DND-41 (cell line): ENCODE results near the gene ELF4.

Experiments
- ATAC-seq: fragments of 200-7000 bp; cut with Tn5 transposase; 3 replicates; pipeline ENCODE4 v1.9.1; 2021; ENCODE audit warnings: low read depth; ENCODE audit not compliant: insufficient read depth
- DNase-seq: peaks from one replicate; pipeline ENCODE4 v3.0.0-alpha.2; 2020
- H2AFZ ChIP-seq: 2 replicates; pipeline ENCODE4 v1.6.0; 2012; ENCODE audit warnings: low read depth, low read length
- H3K27ac ChIP-seq: 2 replicates; pipeline ENCODE4 v1.5.1; 2012; ENCODE audit warnings: low read length, inconsistent platforms
- H3K27me3 ChIP-seq: fragments of 200-600 bp; sonication (generic); 2 replicates; pipeline ENCODE4 v1.6.0; 2012; ENCODE audit warnings: low read length, mild to moderate bottlenecking, inconsistent platforms; ENCODE audit not compliant: insufficient read depth, poor library complexity
- H3K36me3 ChIP-seq: 2 replicates; pipeline ENCODE4 v1.5.1; 2012; ENCODE audit warnings: low read length, inconsistent platforms; ENCODE audit not compliant: insufficient read depth
- H3K4me1 ChIP-seq: 2 replicates; pipeline ENCODE4 v1.5.1; 2012; ENCODE audit warnings: mild to moderate bottlenecking, low read length; ENCODE audit not compliant: insufficient read depth
- H3K4me2 ChIP-seq: 2 replicates; pipeline ENCODE4 v1.6.0; 2012; ENCODE audit warnings: mild to moderate bottlenecking, moderate library complexity, low read length, inconsistent platforms; ENCODE audit not compliant: insufficient read depth
- H3K4me3 ChIP-seq, 2 experiments: fragments of 200-600 bp in 1 of 2; shearing (Covaris generic) in 1 of 2; 2 replicates each; pipeline ENCODE4 v1.5.1; 2012 to 2016; ENCODE audit warnings: inconsistent platforms in 2 of 2, low read length in 2 of 2, mild to moderate bottlenecking in 2 of 2, low read depth in 1 of 2, moderate library complexity in 1 of 2
- H3K79me2 ChIP-seq: 2 replicates; pipeline ENCODE4 v1.6.0; 2012; ENCODE audit warnings: low read length, inconsistent platforms; ENCODE audit not compliant: insufficient read depth
- H3K9ac ChIP-seq: 2 replicates; pipeline ENCODE4 v1.6.0; 2012; ENCODE audit warnings: low read depth, mild to moderate bottlenecking, inconsistent platforms, low read length, moderate library complexity
- H3K9me3 ChIP-seq: 2 replicates; pipeline ENCODE4 v1.5.1; 2012; ENCODE audit warnings: low read length, moderate library complexity, mild to moderate bottlenecking, inconsistent platforms; ENCODE audit not compliant: insufficient read depth, severe bottlenecking
- H4K20me1 ChIP-seq: 2 replicates; pipeline ENCODE4 v1.6.0; 2012; ENCODE audit warnings: low read length; ENCODE audit not compliant: insufficient read depth
- EZH2 ChIP-seq: IDR thresholded peaks from 3 replicates; pipeline ENCODE4 v1.6.1; 2012; ENCODE audit warnings: borderline replicate concordance, low read depth, mild to moderate bottlenecking, moderate library complexity, low read length, inconsistent platforms; ENCODE audit not compliant: severe bottlenecking
- TF ChIP-seq, protein P1 (sequence below): IDR thresholded peaks from 2 replicates; pipeline ENCODE4 v1.5.1; 2012; ENCODE audit warnings: borderline replicate concordance, low read length, moderate library complexity, mild to moderate bottlenecking; ENCODE audit not compliant: poor library complexity, severe bottlenecking; ENCODE audit errors: extremely low read depth

ELF4 gene

DNA sequence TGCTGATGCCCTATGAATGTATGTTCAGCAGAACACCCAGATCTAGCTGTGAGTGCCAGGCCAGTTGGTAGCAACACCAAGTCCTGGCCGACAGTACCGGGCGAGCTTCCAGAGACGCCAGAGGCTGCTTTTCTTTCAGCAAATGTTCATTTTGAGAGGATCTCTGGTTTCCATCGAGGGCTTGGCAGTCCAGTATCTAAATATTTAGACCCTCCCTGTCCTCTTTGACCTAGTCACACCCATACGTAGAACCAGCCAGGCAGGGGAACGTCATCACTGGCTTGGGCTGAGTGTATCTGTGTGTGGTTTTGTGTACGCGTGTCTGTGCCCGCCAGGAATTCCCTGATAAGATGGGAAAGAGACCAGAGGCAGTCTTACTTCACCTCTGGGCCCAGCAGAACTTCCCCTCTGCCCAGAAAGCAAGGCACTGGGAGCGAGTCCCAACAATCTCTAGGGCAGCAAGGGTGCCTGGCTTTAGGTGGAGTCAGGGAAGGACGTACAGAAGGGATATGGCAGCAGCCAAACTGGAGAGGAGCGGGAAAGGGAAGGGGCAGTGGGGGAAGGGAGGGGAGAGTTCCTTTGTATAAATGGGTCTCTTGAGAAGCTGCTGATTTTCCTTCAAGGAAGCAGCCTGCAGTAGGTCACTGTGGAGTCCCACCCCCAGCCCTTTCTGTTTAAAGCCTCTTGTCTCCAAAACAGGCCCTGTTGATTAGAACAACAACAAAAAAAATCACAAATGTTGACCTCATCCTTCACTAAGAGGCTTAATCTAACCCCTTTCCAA lies 15.0 kb upstream of the ELF4 start:
- H3K27ac ChIP-seq, result no peak overlapping the region
- no peak for DNase-seq
- H3K27me3 ChIP-seq, result no peaks in the 10 kb centered on the region
- peaks cover 12% of the 10 kb centered on the region for H3K4me1 ChIP-seq
- no peak overlapping the region for H2AFZ ChIP-seq
- H3K9me3 ChIP-seq, result no peaks in the 10 kb centered on the region
- no peaks in the 10 kb centered on the region for H3K79me2 ChIP-seq
- no peak overlapping the region for H3K9ac ChIP-seq
- H3K4me2 ChIP-seq, result no peak overlapping the region
- H4K20me1 ChIP-seq, result no peaks in the 10 kb centered on the region
- peaks cover 36% of the 10 kb centered on the region for H3K36me3 ChIP-seq
- TF ChIP-seq EZH2, result no peak
- TF ChIP-seq, protein P1, sequence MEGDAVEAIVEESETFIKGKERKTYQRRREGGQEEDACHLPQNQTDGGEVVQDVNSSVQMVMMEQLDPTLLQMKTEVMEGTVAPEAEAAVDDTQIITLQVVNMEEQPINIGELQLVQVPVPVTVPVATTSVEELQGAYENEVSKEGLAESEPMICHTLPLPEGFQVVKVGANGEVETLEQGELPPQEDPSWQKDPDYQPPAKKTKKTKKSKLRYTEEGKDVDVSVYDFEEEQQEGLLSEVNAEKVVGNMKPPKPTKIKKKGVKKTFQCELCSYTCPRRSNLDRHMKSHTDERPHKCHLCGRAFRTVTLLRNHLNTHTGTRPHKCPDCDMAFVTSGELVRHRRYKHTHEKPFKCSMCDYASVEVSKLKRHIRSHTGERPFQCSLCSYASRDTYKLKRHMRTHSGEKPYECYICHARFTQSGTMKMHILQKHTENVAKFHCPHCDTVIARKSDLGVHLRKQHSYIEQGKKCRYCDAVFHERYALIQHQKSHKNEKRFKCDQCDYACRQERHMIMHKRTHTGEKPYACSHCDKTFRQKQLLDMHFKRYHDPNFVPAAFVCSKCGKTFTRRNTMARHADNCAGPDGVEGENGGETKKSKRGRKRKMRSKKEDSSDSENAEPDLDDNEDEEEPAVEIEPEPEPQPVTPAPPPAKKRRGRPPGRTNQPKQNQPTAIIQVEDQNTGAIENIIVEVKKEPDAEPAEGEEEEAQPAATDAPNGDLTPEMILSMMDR, result no peak
- ATAC-seq, result no peak
- H3K4me3 ChIP-seq, result no peak overlapping the region

DNA sequence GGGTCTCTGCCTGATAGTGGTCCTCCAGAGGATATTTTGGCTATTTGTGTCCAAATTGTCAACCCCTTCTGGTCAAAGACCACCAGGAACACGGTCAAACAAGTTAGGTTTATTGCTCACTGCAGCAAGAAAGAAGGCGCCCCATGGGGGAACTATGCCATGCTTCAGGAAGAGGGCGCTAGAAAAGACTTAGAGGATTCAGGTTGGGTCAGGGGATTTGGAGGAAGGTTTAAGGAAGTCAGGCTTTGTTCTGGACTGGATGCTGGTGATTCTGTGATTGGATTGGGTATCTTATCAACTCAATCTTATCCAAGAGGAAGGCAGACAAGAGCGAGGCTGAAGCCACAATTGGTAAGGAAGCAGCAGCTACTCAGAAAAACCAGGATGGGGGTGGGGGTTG lies 14.3 kb upstream of the ELF4 start:
- ATAC-seq, result no peak
- Histone ChIP-seq H3K9me3 (no peaks in the 10 kb centered on the region), H3K9ac (no peak overlapping the region), H4K20me1 (no peaks in the 10 kb centered on the region), H3K4me1 (peaks cover 14% of the 10 kb centered on the region), H2AFZ (no peak overlapping the region), H3K27ac (no peak overlapping the region), H3K36me3 (peaks cover 29% of the 10 kb centered on the region), H3K4me2 (no peak overlapping the region), H3K79me2 (no peaks in the 10 kb centered on the region), H3K4me3 (no peak overlapping the region), H3K27me3 (no peaks in the 10 kb centered on the region)
- no peak for TF ChIP-seq EZH2
- TF ChIP-seq, protein P1, result no peak
- DNase-seq, result no peak

DNA sequence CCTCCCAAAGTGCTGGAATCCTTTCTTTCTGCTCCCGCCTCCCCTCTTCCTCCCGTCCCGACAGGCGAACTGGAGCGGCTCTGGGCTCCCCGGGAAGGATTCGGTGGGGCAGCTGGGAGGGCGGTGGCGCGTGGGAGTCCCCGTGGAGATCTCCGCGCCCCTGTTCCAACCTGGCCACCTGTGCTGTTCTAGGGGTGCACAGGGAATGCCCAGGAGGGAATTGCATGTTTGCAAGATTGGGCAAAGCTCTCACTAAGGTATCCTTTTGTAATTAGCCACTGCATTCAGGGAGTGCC lies 11.2 kb upstream of the ELF4 start:
- DNase-seq (no peak), ATAC-seq (no peak)
- Histone ChIP-seq H2AFZ (no peak overlapping the region), H3K4me3 (no peak overlapping the region), H3K4me2 (no peak overlapping the region), H3K36me3 (peaks cover 9% of the 10 kb centered on the region; the same call in 1 of the 2 replicates), H4K20me1 (no peaks in the 10 kb centered on the region), H3K27me3 (no peaks in the 10 kb centered on the region), H3K9ac (no peak overlapping the region), H3K4me1 (peaks cover 14% of the 10 kb centered on the region), H3K79me2 (no peaks in the 10 kb centered on the region), H3K27ac (no peak overlapping the region), H3K9me3 (no peaks in the 10 kb centered on the region)
- TF ChIP-seq EZH2, result no peak

DNA sequence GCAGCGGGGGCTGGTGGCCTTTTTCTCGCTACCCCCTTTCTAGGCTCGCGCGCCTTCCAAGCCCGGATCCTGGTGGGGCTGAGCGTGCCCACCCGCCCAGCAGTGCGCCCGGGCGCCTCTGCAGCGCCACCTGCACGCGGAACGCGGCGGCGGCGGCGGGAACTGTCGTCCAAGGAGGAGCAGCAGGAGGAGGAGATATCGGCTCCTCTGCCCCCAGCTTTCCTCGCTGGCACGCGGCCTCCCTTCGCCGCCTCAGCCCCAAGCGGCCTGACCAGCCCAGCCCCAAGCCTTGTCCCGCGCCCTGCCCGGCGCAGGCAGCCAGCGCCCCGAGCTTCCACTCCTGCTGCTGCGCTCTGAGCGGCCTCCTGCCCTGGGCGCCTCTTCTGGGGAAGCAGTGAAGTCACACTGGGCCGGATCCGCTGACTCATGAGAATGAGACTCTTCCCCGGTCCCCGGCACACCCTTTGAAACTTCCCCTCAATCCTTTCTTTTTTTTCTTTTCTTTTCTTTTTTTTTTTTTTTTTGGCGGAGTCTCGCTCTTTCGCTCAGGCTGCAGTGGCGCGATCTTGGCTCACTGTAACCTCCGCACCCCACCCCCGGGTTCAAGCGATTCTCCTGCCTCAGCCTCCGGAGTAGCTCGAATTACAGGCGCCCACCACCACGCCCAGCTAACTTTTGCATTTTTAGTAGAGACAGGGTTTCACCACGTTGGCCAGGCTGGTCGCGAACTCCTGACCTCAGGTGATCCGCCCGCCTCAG lies 10.6 kb upstream of the ELF4 start:
- Histone ChIP-seq H3K4me1 (peaks cover 14% of the 10 kb centered on the region), H2AFZ (peak overlapping the region; percentile 77)
- peak; percentile 81 for DNase-seq

More for the DNA sequence above, 10.6 kb upstream of the ELF4 start:
- H3K36me3 ChIP-seq, result peaks cover 8% of the 10 kb centered on the region; the same call in 1 of the 2 replicates
- TF ChIP-seq EZH2, result no peak
- TF ChIP-seq, protein P1, result peak; percentile 78
- no peaks in the 10 kb centered on the region for H3K9me3 ChIP-seq
- no peaks in the 10 kb centered on the region for H3K27me3 ChIP-seq
- H3K4me2 ChIP-seq, result peak overlapping the region; percentile 66
- peak; percentile 93 for ATAC-seq
- H3K9ac ChIP-seq, result peak overlapping the region; percentile 54
- H4K20me1 ChIP-seq, result no peaks in the 10 kb centered on the region
- H3K79me2 ChIP-seq, result no peaks in the 10 kb centered on the region
- peak overlapping the region in 1 of 2 experiments; percentile 49; a peak in 2 of 4 replicates for H3K4me3 ChIP-seq
- H3K27ac ChIP-seq, result peak overlapping the region; percentile 65; the same call in 1 of the 2 replicates
